Measurements from ENCODE around the gene SPATA46. TPM values are rescaled to one million over a fixed set of nuclear protein-coding genes. Genes with fewer than 3 reads are reported as not detected.

SPATA46 gene
- total and polyA plus RNA-seq, 2 donors (not counting 1 experiment from before 2014, with no cell fraction given), result not detected

DNA sequence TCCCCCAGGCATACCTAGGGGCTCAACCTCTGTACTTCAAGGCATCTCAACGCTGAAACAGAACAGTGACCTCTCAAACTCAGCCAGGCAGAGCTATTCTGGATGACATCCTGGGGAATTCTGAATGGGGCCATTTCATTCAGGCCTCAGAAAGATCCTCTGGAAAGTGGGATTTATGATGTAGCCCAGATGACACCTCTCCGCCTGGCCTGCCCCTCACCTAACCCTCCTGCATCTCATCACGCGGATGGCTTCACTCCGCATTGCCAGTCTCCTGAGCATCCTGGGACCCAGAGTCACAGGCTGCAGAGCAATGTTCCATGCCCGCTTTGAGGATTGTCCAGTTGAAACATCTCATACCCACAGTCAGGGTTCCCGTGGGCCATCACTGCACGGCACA is 1.2 kb downstream of the SPATA46 start:
- ChIA-PET CTCF (no interaction called here), POLR2A (no interaction called here)
- H3K4me2 ChIP-seq (replicated peaks; ENCODE audit: low read depth, low read length, poor library complexity, severe bottlenecking), result no peak overlapping the region
- Mint-ChIP-seq H3K27ac (no peak overlapping the region), H3K4me3 (no peak overlapping the region), H3K4me1 (no peaks in the 10 kb centered on the region), H3K27me3 (peaks cover 3% of the 10 kb centered on the region), H3K9me3 (ENCODE audit: insufficient read depth) (no peaks in the 10 kb centered on the region)
- H3K79me2 ChIP-seq (ENCODE audit: control insufficient read depth, insufficient read depth, low read length), result no peaks in the 10 kb centered on the region
- DNase-seq (no peak), ATAC-seq (ENCODE audit: low read depth) (no peak)
- H3K9me3 ChIP-seq (ENCODE audit: control extremely low read depth in 1 of 3, control insufficient read depth in 2 of 3, insufficient read depth in 1 of 3, low read length in 2 of 3), result no peaks in the 10 kb centered on the region
- H3K4me1 ChIP-seq (ENCODE audit: control insufficient read depth in 2 of 2, insufficient read depth in 2 of 2, low read length in 2 of 2), result no peaks in the 10 kb centered on the region
- H2AFZ ChIP-seq (ENCODE audit: insufficient read depth, low read depth, low read length, poor library complexity, severe bottlenecking), result no peak overlapping the region
- WGBS (ENCODE audit: insufficient coverage), result 94% methylated on average over 6 of the region's 8 CpGs
- no peak overlapping the region for H3K27ac ChIP-seq (ENCODE audit: low read length in 2 of 2)
- TF ChIP-seq CTCF (IDR thresholded peaks at IDR 0.05), result no peak
- no peak for TF ChIP-seq EZH2 (IDR thresholded peaks at IDR 0.05; ENCODE audit: borderline replicate concordance, insufficient read depth, low read depth, low read length, poor library complexity, severe bottlenecking)
- no peaks in the 10 kb centered on the region for H3K36me3 ChIP-seq (replicated peaks in 1 of 2; ENCODE audit: control extremely low read depth in 1 of 2, control insufficient read depth in 1 of 2, extremely low read depth in 1 of 2, insufficient read depth in 2 of 2, low read length in 1 of 2)
- H3K9ac ChIP-seq (ENCODE audit: low read length), result no peak overlapping the region
- H3K27me3 ChIP-seq (replicated peaks in 1 of 4; ENCODE audit: control extremely low read depth in 1 of 4, control insufficient read depth in 3 of 4, insufficient read depth in 4 of 4, low read length in 3 of 4), result no peaks in the 10 kb centered on the region
- H4K20me1 ChIP-seq (ENCODE audit: control insufficient read depth, insufficient read depth, low read length, poor library complexity, severe bottlenecking), result no peaks in the 10 kb centered on the region
- H3K4me3 ChIP-seq (ENCODE audit: control extremely low read depth in 1 of 5, extremely low read depth in 1 of 5, insufficient read depth in 1 of 5, low read depth in 2 of 5, low read length in 4 of 5), result no peak overlapping the region
- intact Hi-C loops (cut with micrococcal nuclease), result no loop called here

DNA sequence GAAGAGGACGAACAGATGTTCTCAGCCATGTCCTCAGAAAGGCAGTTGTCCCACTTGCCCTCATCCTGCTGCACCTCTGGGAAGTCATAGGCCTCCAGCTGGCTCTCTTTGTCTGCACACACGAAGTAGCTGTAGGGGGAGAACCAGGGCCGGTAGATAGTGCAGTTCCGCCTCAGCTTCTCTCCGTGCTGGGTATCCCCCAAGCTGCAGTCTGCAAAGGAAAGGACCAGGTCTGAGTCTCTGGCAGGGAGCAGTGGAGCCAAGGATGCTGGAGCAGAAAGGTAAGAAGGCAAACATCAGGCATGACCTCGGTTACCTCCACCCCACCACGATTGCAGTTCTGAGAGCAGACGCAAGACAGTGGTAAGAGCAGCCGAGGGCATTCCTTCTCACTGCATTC is 2.2 kb downstream of the SPATA46 start:
- H3K4me1 ChIP-seq (ENCODE audit: control insufficient read depth in 2 of 2, insufficient read depth in 2 of 2, low read length in 2 of 2), result no peaks in the 10 kb centered on the region
- H3K9me3 Mint-ChIP-seq (ENCODE audit: insufficient read depth), result no peaks in the 10 kb centered on the region
- TF ChIP-seq EZH2 (IDR thresholded peaks at IDR 0.05; ENCODE audit: borderline replicate concordance, insufficient read depth, low read depth, low read length, poor library complexity, severe bottlenecking), result no peak
- no peak overlapping the region for H3K27ac Mint-ChIP-seq
- H3K9me3 ChIP-seq (ENCODE audit: control extremely low read depth in 1 of 3, control insufficient read depth in 2 of 3, insufficient read depth in 1 of 3, low read length in 2 of 3), result no peaks in the 10 kb centered on the region
- H3K4me3 Mint-ChIP-seq, result no peak overlapping the region
- no peak for DNase-seq
- H3K27me3 ChIP-seq (replicated peaks in 1 of 4; ENCODE audit: control extremely low read depth in 1 of 4, control insufficient read depth in 3 of 4, insufficient read depth in 4 of 4, low read length in 3 of 4), result no peaks in the 10 kb centered on the region
- H3K79me2 ChIP-seq (ENCODE audit: control insufficient read depth, insufficient read depth, low read length), result no peaks in the 10 kb centered on the region
- H3K4me2 ChIP-seq (replicated peaks; ENCODE audit: low read depth, low read length, poor library complexity, severe bottlenecking), result no peak overlapping the region
- H4K20me1 ChIP-seq (ENCODE audit: control insufficient read depth, insufficient read depth, low read length, poor library complexity, severe bottlenecking), result no peaks in the 10 kb centered on the region
- no peak for ATAC-seq (ENCODE audit: low read depth)
- WGBS (ENCODE audit: insufficient coverage), result 66% methylated on average over 5 of the region's 9 CpGs
- intact Hi-C loops (cut with micrococcal nuclease), result no loop called here
- H3K27ac ChIP-seq (ENCODE audit: low read length in 2 of 2), result no peak overlapping the region
- peaks cover 3% of the 10 kb centered on the region for H3K27me3 Mint-ChIP-seq
- no peak overlapping the region for H3K9ac ChIP-seq (ENCODE audit: low read length)
- CTCF ChIA-PET, result no interaction called here
- H3K4me1 Mint-ChIP-seq, result no peaks in the 10 kb centered on the region
- POLR2A ChIA-PET, result no interaction called here
- H3K4me3 ChIP-seq (ENCODE audit: control extremely low read depth in 1 of 5, extremely low read depth in 1 of 5, insufficient read depth in 1 of 5, low read depth in 2 of 5, low read length in 4 of 5), result no peak overlapping the region
- H2AFZ ChIP-seq (ENCODE audit: insufficient read depth, low read depth, low read length, poor library complexity, severe bottlenecking), result no peak overlapping the region
- H3K36me3 ChIP-seq (replicated peaks in 1 of 2; ENCODE audit: control extremely low read depth in 1 of 2, control insufficient read depth in 1 of 2, extremely low read depth in 1 of 2, insufficient read depth in 2 of 2, low read length in 1 of 2), result no peaks in the 10 kb centered on the region

Data from B cell (primary cell).